ENCODE measurements around the gene MEGF6.
"Not testable (repeated sequence)": the region's sequence is repeated elsewhere in the genome, so short reads cannot be mapped to it uniquely, and the experiment has no call there.

The MEGF6 gene

DNA sequence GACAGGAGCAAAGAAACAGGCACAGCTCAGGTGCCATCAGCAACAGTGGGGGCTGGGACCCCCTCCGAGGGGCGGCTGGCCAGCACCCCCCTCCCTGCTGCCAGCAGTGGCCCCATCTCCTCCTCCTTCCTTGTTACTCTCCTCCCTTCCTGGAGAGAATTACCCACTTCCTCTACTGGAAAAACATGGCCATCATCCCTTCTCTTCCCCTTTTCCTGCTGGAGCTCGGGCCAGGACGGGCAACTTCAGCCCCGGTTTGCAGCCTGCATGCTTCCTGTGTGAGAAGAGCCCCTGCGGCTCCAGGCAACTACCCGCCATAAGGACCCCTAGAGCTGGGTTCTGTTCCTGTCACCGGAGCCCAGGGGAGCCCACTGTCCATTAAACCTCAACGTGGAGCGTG, 17.6 kb downstream of the MEGF6 start:
- no peak for DNase-seq
- TF ChIP-seq GATA1 (IDR thresholded peaks at IDR 0.05; ENCODE audit: low read depth, low read length), result no peak
- TF ChIP-seq POLR2A (IDR thresholded peaks at IDR 0.05; ENCODE audit: low read length), result no peak

DNA sequence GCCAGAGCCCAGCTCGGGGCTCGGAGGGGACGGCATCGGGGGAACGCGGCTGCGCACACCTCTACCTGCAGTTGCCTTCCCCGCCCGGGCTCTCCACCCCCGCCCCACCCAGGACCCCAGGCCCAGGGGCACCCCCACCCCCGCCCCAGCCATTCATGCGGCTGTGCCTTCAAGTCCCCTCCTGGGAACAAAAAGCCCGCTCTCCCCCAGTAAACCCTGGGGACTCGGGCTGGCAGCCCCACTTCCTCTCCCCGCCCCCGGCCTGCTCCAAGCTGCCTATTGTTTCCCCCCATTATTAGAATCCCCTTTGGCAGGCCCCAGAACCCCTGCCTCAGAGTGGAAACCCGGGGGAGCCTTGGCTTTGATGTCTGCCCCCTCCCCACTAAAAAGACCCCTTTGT, 18.0 kb downstream of the MEGF6 start:
- no peak for DNase-seq
- no peak for TF ChIP-seq GATA1 (IDR thresholded peaks at IDR 0.05; ENCODE audit: low read depth, low read length)
- no peak for TF ChIP-seq POLR2A (IDR thresholded peaks at IDR 0.05; ENCODE audit: low read length)

DNA sequence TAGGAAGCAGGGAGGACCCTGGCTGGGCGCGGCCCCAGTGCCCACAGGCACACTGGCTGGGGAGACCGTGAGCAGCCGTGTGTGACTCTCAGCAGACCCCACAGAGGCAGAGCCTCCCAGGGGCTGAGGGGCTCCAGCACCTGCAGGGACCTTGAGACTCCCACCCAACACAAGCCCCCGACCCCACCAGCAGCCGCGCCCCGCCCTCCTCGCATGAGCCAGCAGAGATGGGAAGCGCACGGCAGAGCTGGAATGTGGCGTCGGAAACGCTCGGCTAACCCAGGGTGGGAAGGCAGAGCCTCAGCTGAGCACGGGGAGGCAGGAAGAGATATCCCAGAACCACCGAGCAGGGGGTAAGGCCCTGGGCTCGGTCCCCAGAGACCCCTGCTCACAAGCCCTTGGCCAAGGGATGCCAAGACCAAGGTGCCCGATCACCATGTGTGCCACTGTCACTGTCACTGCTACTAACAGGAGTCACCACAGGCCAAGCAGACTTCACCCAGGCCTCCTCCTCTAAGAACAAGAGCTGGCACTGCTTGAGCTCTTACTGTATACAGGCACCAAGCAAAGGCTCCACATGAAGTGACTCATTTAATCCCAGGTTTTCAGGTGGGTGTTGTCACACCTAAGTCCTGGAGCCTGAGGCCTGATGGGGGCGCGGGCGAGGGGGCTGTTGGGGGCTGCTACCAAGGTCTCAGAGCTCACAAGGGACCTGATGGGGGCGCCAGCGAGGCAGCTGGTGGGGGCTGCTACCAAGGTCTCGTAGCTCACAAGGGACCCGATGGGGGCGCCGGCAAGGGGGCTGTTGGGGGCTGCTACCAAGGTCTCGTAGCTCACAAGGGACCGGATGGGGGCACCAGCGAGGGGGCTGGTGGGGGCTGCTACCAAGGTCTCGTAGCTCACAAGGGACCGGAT, 20.1 kb downstream of the MEGF6 start:
- TF ChIP-seq POLR2A (IDR thresholded peaks at IDR 0.05; ENCODE audit: low read length), result no peak
- TF ChIP-seq GATA1 (IDR thresholded peaks at IDR 0.05; ENCODE audit: low read depth, low read length), result no peak
- DNase-seq, result no peak

DNA sequence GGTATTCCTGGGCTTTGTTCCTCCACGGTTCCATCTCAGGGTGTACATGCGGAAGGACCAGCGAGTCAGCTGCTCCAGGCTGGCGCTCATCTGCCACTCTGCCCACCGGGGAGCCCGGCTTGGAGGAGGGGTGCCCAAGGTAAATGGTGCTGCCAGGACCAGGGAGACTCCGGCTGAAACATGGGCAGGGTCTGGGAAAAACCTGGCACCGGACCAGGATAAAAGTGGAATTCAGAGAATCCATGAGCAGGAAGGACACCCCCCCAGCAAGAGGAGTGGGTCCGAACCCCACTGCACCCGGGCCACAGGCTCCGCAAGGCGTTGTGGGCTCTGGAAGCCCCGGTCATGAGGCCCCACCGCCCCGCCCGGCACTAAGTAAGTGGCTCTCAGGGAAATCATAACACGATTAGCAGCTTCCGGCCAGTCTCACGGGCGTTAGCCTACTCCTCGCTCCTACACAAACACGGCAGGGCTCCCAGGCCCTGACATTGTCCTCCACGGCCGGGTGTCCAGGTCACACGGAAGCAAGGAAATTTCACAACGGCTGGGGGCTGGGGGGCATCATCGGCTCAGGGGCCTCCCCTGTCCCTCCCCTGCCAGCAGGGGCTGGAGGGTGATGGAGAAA, 21.1 kb downstream of the MEGF6 start:
- TF ChIP-seq GATA1 (IDR thresholded peaks at IDR 0.05; ENCODE audit: low read depth, low read length) (no peak), POLR2A (IDR thresholded peaks at IDR 0.05; ENCODE audit: low read length) (no peak)
- DNase-seq, result no peak

DNA sequence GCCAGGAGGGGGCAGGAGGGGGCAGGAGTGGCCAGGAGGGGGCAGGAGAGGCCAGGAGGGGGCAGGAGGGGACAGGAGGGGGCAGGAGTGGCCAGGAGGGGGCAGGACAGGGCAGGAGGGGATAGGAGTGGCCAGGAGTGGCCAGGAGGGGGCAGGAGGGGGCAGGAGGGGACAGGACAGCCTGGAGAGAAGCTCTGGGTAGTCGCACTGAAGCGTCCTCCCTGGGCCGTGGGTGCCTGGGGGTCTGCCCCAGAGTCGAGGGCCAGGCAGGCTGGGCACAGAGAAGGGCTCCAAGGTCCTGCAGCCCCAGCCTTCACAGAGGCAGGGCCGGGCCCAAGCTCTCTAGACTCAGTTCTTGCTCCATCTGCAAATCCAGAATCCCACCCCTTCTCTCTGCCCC, 22.9 kb downstream of the MEGF6 start:
- DNase-seq, result peak; percentile 11 to 12
- TF ChIP-seq POLR2A (IDR thresholded peaks at IDR 0.05; ENCODE audit: low read length), result no peak
- no peak for TF ChIP-seq GATA1 (IDR thresholded peaks at IDR 0.05; ENCODE audit: low read depth, low read length)

DNA sequence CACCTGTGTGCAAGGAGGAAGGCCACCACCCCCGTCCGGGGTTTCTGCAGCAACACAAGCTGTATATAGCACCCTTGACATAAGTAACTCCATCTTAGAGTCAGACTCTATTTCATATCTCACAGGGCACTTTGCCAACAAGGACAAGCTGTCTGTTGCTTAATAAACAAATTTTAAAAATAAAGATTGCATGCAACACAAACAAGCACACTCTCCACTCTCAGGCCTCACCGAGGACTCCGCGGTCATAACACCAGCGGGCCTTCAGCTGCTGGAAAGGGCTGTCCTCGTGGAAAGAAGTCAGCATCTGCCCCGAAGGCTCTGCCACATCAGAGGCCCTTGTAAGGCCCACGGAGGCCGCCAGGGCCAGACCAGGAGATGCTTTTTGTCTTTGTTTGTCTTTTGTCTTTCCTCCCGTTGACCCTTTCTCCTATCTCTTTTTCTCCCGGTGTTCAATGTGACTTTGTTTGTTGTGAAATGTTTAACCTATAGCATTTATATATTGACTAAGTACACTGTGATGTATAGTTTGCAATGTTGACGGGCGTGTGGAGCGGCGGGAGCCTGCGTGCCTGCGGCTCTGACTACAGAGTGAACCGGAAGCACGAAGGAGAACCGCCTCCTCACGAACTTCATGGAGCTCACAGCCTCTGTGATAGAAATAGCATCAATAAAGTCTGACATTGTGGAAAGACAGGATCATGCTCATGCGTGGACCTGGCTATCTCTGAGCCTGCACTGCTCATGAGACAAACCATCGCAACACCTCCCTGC, 24.1 kb downstream of the MEGF6 start:
- TF ChIP-seq GATA1 (IDR thresholded peaks at IDR 0.05; ENCODE audit: low read depth, low read length) (no peak), POLR2A (IDR thresholded peaks at IDR 0.05; ENCODE audit: low read length) (no peak)
- no peak for DNase-seq

DNA sequence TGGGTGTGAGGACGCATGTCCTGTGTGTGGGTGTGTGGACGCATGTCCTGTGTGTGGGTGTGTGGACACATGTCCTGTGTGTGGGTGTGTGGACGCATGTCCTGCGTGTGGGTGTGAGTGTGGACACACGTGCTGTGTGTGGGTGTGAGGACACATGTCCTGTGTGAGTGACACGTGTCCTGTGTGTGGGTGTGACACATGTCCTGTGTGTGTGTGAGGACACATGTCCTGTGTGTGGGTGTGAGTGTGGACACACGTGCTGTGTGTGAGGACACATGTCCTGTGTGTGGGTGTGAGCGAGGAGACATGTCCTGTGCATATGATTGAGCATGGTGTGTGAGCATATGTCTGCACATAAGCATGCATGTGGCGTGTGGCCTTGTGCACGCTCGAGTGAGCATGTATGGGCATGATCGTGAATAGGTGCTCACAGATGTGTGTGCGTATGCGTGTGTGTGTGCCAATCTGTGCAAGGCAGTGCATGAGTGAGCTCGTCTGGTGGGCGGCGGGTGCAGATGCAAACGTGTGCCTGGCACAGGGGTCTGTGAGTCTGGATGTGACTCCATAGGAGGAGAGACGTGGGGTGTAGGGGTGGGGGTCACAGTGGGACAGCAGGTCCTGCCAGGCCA, 25.3 kb downstream of the MEGF6 start:
- no peak for DNase-seq
- no peak for TF ChIP-seq GATA1 (IDR thresholded peaks at IDR 0.05; ENCODE audit: low read depth, low read length)

DNA sequence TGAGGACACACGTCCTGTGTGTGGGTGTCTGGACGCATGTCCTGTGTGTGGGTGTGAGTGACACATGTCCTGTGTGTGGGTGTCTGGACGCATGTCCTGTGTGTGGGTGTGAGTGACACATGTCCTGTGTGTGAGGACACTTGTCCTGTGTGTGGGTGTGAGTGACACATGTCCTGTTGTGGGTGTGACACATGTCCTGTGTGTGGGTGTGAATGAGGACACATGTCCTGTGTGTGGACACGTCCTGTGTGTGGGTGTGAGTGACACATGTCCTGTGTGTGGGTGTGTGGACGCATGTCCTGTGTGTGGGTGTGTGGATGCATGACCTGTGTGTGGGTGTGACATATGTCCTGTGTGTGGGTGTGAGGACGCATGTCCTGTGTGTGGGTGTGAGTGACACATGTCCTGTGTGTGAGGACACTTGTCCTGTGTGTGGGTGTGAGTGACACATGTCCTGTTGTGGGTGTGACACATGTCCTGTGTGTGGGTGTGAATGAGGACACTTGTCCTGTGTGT, 25.9 kb downstream of the MEGF6 start:
- not testable (repeated sequence) for DNase-seq

DNA sequence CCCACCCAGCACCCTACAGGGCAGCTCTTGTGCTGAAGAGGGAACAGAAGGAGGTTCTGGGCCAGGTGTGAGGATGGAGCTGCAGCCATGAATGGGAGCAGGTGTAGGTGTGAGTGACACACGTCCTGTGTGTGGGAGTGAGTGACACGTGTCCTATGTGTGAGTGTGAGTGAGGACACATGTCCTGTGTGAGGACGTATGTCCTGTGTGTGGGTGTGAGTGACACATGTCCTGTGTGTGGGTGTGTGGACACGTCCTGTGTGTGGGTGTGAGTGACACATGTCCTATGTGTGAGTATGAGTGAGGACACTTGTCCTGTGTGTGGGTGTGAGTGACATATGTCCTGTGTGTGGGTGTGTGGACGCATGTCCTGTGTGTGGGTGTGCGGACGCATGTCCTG, 26.4 kb downstream of the MEGF6 start:
- no peak for DNase-seq
- TF ChIP-seq POLR2A (IDR thresholded peaks at IDR 0.05; ENCODE audit: low read length) (no peak), GATA1 (IDR thresholded peaks at IDR 0.05; ENCODE audit: low read depth, low read length) (no peak)

DNA sequence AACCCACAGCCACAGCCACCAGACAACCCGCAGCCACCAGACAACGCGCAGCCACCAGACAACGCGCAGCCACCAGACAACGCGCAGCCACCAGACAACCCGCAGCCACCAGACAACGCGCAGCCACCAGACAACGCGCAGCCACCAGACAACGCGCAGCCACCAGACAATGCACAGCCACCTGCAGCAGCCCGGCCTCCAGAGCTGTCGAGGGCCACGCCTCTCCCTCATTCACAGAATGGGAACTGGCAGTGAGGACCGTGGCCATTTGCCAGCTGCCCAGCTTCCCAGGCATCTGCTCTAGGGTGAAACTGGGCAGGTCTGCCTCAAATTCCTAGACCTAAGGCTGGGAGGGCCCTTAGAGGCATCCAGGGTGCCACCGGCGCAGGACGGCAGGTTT, 27.6 kb downstream of the MEGF6 start:
- not testable (repeated sequence) for DNase-seq

DNA sequence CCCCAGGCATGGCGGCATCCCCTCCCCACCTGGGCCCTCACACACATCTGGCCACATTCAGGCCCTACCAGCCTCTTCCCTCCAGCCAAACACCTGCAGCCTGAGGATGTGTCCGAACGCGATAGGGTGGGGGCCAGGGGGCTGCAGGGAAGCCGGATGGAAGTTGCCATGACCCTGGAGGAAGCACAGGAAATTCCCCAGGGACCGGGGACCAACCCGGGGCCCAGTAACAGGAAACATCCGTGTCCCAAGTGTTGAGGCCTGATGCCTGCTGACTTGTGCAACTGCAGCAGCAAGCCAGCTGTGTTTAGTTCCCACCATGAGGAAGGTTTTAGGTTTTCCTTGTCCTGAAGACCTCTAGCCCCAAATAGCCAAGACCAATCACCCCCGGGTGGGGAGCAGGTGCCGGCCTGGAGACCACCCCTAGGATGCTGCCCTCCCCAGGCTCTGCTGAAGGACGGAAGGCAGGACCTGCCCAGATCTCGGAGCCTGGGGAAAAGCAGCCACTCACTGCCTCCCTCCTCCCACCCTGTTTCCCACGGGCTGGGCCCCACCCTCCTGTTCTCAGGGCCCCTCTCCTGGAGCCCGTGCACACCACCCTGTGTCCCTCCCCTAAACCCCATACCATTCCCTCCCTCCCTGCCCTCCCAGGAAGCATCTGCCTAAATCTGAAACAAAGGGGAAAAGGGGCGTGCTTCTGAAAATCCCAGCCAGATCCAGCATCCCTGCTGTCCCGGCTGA, 29.8 kb downstream of the MEGF6 start:
- no peak for TF ChIP-seq POLR2A (IDR thresholded peaks at IDR 0.05; ENCODE audit: low read length)
- TF ChIP-seq GATA1 (IDR thresholded peaks at IDR 0.05; ENCODE audit: low read depth, low read length), result no peak

DNA sequence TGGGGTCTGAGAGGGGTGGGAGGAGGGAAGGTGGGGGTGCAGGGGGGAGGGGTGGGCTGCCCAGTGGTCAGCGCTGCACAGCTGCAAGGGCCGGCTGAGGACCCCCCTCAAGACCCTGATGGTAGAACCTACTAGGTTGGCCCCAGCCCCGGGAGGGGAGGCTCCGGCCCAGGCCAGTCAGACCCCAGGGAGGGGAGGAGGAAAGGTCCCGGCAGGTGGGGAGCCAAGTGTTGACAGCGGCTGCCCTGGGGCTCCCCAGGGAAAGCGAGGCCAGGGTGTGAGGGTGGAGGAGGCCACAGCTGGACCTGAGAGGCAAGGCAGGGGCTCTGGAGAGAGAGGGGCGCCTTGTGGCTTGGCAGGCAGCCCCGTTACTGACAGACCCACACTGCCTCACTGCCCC, 31.1 kb downstream of the MEGF6 start:
- DNase-seq, result no peak
- no peak for TF ChIP-seq POLR2A (IDR thresholded peaks at IDR 0.05; ENCODE audit: low read length)
- no peak for TF ChIP-seq GATA1 (IDR thresholded peaks at IDR 0.05; ENCODE audit: low read depth, low read length)

More for the DNA sequence above, 29.8 kb downstream of the MEGF6 start:
- DNase-seq, result no peak

DNA sequence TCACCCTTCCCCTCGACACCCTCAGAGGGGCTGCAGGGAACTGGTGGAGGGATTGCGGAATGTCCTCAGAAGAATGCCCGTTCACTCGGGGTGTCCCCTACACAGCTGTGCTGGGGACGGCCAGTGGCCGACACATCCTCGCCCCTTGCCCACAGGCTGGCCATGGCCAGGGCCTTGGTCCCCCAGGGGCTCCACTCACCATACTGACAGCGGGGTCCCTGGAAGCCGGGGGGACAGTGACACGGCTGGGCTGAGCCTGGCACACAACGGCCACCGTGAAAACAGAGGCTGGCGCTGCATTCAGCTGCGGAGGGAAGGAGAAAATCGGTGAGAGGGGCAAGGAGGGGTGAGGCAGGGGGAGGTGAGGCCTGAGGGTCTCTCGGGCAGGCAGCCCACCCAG, 31.7 kb downstream of the MEGF6 start:
- no peak for DNase-seq
- TF ChIP-seq GATA1 (IDR thresholded peaks at IDR 0.05; ENCODE audit: low read depth, low read length), result no peak
- TF ChIP-seq POLR2A (IDR thresholded peaks at IDR 0.05; ENCODE audit: low read length), result no peak

Measured in erythroblast (primary cell).